NCI-H2196 treated with DMSO at 0.1 percent for 48 hours (cell line): ENCODE results near the gene CCDC187.

Experiments
- DNase-seq: peaks from one replicate; lab custom pipeline; 2025; ENCODE audit not compliant: unreplicated experiment; lab: John Stamatoyannopoulos, UW

CCDC187 gene

DNA sequence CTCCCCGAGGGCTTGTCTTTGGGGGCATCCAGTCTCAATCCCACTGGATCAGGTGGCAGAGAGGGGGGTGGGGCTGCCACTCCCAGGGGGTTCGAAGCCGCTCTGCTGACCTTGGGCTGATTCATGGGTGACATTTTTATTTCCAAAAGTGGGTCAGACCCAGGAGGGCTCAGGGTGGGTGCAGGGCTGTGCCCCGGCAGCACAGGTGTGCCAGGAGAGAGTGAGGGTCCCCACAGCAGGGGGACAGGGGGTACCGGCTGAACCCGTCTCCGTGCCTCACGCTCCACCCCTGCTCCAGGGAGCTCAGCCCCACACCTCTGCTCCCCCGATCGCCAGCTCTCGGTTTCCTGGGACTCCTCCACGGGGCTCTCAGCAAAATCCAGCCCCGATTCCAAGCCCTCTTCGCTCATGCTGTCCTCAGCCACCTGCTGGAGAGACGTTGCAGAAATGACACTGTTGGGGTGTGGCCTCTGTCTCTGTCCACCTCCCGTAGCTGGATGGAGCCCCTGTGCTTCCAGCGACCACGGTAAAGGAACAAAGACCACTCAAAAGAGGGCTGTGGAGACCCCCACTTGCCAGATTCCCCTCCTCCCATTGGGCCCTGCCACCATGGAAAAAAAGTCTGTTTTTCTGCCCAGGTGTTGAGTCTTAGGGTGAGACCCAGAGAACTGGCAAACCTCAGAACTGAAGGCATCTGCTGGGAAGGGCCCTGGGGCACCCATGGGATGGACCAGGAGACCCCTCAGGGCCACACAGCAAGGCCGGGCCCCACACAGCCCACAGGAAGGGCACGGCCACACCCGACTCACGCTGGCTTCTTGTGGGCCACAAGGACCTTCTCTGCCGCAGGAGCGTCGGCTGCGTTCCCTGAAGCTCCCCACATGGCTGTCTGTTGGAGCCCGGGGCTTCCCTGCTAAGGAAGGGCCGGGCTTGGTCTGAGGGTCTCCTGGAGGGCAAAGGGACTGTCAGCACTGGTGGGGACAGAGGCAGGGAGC is 47.7 kb downstream of the CCDC187 start:
- no peak for DNase-seq

DNA sequence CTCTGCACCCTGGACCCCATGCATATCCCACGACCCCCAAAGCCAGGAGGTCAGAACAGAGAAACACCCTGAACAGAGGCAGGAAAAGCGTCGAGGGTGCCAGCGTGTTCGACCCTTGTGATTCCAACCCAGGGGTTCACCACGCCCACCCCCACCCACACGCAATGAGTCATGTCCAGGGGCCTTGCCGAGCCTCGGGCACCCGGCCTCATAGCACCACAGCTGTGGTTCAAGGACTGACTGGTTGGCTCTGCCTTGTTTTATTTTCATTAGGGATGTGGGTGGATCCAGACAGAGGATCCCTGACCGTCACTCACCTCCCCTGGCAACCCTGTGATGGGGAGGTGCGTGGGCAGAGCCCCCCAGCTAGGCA is 48.7 kb downstream of the CCDC187 start:
- no peak for DNase-seq

DNA sequence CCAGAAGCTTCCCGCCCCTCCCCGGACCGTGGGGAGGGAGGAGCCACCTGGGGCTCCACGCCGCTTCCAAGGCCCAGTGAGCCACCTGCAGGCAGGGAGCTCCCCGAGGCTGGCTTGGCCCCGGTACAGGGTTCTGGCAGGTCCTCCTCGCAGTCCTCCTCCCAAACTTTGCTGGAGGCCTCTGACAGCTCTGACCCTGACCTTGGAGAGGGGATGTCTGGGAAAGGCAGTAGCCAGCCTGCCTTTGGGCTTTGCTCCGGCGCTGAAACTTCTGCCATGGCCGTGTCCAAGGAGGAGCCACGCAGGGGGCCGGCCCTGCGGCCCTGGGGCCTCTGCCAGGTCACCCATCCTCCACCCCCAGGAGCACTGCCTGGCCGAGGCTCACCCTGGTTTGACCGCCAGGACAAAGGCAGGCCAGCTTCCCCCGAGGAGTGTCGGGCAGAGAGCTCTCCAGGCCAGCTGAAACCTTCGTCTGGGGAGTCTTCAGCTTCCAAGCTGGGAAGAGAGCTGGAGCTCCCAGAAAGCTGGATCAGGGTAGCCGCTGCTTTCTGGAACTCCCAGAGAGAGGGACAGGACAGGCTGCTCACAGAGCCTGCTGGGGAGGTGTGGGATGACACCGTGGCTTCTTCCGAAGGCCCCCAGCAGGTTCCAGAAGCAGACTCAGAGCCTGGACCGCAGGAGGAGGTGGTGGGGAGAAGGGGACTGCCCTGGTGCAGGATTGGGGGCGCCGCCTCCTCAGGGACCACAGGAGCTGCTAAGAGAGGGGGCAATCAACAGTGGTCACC is 49.3 kb downstream of the CCDC187 start:
- no peak for DNase-seq

DNA sequence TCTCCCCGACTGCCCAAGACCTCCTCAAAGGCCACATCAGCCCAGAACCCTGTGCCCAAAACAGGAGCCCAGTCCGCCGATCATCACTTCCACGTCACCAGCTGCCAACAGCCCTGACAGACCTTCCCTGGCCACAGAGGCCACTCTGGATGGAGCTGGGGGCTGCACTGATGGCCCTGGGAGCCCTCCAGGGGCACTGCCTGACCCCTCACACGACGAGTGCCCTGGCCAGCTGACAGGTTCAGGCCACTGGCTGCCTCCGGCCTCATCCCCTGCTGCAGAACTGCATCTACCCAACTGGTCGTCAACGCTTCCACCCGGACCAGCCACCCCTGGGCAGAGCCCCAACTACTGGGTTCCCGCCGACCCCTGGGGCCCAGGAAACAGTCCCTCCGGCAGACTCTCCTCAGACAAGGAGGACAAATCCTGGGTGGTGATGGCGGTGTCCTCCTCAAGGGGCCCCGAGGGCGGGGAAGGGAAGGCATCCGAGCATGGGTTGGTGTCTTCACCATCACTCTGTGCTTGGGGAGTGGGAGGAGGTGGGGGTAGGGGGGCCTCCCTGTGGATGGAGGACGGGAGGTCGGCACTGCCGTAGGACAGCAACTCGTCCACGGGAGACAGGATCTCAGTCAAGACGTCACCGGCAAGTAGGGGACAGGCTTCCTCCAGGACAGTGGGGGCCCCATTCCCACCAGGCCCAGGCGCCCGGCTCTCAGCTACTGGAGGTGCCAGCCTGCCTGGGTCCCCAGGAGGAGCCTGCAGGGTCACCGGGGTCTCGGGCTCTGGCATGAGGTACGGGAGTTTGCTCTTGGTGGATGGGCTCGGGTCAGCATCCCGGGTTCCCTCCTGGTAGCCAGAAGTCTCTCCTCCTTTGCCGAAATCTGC is 50.4 kb downstream of the CCDC187 start:
- no peak for DNase-seq

DNA sequence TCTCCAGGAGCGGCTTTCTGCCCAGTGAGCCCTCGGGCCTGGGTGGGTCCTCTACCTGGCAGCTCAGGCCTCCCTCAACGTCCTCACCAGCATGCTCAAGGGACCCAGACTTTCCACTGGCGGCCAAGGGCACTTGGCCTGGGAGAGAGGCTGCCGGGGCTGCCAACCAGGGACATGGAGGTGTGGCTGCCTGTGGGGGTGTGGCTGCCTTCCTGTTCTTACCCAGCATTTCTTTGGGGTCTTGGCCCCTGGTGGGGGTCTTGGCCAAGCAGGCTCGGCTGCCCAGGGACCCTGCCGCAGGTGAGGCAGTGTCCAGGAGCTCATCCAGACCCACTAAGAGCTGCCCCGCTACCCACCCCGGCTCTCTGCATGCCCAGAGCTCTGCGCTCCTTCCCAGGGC is 51.0 kb downstream of the CCDC187 start:
- DNase-seq: no peak

DNA sequence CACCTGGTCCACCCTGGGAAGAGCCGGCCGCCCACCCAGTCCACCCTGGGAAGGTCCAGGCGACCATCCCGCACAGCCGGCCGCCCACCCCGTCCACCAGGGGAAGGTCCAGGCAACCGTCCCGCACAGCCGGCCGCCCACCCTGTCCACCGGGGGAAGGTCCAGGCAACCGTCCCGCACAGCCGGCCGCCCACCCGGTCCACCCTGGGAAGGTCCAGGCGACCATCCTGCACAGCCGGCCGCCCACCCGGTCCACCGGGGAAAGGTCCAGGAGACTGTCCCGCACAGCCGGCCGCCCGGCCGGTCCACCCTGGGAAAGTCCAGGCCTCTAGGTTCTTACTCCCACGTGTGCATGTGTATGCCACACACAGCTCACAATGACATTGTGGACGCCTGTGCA is 51.6 kb downstream of the CCDC187 start:
- no peak for DNase-seq

DNA sequence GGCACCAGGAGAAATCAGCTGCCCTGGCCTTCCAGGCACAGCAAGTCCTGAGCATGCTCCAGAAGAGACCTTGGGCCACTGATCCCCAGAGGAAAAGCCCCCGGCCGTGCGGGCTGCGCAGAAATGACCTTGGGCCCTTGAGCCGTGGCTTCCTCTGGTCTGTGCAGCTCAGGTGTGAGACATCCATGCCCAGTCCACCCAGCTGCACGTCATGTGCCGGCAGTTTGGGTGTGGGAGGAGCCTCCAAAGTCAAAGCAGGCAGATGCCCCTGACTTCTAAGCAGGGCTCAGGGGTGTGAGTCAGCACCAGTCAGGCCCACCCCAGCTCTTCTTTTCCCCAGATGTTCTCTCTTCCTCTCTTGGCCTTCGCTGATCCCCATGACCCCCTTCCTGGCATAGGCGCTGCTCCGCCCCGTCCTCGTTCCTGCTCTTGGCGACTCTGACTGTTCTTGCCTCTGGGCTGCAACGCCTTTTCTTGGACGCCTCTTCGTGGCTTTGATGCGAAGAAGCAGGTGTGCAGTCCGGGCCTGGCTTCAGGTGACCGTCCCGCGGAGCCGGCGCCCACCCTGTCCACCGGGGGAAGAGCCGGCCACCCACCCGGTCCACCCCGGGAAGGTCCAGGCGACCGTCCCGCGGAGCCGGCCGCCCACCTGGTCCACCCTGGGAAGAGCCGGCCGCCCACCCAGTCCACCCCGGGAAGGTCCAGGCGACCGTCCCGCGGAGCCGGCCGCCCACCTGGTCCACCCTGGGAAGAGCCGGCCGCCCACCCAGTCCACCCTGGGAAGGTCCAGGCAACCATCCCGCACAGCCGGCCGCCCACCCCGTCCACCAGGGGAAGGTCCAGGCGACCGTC is 52.4 kb downstream of the CCDC187 start:
- no peak for DNase-seq

DNA sequence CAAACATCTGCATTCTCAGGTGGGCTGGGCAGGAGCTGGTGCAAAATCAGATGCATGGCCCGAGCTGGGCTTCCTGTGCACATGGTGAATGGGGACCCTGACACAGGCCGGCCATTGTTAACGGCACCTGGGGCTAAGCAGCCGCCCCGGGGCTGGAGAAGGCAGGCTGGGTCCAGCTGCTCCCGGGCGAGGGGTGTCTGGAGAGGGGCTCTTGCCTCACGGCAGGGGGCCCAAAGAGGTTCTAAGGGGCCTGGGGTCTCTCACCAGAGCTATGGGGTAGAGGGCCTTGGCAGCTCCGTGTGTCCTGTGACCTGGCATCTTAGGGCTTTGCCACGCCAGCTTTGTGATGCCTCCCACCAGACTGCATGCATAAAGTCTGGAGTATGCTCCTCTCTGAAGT is 53.2 kb downstream of the CCDC187 start:
- DNase-seq: no peak

DNA sequence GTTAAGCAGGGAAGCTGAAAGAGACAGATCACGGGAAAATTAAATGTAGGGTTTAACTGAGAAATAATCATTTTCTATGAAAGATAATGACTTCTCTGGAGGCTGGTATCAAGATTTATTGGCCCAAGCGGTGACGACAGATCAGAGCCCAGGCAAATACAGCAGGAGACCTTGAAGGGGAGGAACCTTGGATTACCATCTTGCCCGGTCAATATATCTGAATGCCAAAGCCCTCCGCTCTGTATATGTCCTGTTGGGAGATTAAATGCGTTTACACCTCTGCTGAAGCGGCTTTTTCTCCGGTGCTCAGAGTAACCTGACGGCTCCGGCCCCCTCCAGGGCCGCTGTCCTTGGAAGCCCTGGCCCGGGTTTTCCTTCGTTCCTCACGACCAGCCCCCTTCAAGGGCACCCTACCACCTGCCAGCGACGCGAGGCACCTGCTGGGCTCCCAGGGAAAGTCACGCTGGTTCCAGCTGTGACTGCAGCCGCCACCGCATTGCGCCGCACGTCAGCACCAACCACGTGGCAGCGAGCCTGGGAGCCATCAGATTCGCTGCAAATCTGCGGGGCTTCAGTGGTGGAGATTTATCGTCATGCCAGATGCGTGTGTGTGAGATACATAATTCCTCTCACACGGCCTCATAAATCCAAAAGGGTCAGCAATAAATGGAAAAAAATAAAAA is 53.9 kb downstream of the CCDC187 start:
- DNase-seq: no peak

DNA sequence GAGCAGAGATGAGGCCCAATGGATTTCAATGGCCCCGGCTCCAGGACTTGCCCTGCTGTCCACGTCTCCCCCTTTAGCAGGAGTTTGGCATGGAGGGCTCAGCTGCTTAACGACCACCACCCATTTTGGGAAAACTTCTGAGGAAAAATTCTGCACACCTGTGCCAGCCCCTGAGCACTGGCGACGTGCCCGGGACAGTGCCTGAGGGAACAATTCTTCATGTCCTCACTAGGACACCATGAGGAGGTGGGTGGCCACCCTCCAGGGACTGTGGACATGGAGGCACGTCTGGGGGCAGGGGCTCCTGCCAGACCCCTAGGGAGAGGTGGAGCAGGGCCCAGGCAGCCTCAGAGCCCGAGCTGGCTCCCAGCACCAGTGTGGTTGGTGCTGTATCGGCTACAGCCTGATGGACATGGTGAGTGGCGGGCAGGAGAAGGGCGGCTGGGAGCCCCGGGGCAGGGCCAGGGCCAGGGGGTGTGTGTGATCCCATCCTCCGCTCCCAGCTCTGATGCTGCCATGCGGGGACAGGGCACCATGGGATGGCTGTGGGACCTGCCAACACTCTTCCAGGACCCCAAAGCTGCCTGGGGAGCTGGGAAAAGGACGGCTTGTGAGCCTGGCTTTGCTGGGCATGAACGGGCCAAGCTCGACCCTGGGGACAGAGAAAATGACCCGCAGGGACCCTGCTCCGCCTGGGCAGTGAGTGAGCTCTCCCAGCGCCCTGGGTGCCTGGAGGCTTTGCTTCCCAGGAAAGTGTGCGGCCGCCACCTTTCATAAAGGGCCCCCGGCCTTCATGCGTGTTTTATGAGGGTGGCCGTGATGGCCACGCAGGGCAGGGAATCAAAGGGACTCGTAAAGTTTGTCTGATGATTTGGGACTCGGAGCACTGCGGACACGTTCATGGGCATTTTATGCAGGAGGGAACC is 54.7 kb downstream of the CCDC187 start:
- DNase-seq: no peak

DNA sequence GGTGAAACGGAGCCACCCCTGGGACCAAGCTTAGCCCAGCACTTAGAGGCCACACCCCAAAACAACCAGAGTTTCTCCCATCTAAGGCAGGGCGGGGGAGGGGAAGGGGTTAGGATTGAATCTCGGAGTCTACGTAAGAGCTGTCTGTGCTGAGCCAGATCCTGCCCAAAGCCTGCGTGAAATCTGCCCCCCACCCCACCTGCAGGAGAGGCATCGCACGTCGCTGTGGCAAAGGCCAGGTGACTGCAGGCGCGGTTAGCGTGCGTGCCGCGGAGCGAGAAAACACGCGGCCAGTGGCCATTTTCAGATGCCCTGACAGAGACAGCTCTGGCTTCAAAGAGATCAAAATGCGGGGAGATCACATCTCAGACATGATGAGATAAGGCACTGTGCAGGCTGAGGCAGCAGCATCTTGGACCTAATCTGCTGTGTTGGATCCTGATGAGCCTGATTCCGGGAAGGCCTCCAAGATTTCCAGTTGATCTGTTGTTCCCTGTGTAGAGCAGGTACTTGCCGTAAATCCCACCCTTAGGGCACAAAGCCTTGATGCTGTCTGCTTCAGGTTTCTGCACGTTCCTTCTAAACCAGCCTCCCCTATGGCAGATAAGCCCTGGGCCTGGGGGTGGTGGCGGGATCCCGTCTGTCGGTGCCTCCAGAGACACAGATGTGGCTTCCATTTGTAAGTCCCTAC is 55.8 kb downstream of the CCDC187 start:
- no peak for DNase-seq

DNA sequence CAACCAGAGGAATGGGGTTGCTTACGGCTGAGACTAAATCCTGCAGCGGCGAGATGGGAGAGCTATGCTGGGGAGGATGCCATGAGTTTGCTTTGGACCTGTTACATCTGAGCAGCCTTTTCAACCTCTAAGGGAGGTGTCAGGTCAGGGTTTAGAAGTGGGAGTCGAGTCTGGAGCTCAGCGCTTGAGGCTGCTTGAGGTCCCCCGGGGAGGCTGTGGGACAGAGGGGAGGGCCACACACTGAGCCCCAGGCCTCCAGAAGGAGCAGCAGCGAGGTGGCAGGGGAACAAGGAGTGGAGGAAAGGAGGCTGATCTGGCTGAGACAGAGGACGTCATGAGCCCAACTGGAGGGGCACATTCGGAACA is 56.4 kb downstream of the CCDC187 start:
- DNase-seq: no peak

DNA sequence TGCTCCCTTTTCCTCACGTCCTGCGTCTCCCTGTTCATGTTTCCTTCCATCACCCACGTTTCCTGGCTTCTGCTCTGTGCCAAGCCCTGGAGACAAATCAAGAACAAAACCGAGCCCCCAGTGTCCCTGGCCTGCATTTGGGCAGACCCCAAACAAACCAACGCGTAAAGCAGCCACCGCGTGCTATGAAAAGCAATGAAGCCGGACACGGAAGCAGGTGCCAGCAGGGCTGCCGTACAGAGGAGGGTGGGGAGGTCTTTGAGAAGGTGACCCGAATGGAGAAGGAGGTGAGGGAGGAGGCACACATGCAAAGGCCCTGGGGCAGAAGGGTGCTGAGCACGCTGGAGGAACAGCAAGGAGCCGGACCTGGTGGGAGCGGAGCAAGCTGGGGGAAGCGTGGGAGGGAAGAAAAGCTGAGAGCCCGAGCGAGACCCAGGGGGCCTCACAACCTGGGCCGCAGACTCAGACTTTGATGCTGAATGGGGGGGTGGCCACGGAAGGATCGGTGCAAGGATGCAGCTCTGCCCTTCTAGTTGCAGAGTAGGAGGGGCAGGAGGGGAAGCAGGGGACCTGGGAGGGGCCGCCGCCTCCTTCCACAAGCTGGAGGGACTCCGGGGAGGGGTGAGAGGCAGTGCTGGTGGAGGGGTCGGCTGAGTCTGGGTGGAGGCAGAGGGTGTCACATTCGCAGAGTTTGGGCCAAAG is 56.9 kb downstream of the CCDC187 start:
- no peak for DNase-seq

DNA sequence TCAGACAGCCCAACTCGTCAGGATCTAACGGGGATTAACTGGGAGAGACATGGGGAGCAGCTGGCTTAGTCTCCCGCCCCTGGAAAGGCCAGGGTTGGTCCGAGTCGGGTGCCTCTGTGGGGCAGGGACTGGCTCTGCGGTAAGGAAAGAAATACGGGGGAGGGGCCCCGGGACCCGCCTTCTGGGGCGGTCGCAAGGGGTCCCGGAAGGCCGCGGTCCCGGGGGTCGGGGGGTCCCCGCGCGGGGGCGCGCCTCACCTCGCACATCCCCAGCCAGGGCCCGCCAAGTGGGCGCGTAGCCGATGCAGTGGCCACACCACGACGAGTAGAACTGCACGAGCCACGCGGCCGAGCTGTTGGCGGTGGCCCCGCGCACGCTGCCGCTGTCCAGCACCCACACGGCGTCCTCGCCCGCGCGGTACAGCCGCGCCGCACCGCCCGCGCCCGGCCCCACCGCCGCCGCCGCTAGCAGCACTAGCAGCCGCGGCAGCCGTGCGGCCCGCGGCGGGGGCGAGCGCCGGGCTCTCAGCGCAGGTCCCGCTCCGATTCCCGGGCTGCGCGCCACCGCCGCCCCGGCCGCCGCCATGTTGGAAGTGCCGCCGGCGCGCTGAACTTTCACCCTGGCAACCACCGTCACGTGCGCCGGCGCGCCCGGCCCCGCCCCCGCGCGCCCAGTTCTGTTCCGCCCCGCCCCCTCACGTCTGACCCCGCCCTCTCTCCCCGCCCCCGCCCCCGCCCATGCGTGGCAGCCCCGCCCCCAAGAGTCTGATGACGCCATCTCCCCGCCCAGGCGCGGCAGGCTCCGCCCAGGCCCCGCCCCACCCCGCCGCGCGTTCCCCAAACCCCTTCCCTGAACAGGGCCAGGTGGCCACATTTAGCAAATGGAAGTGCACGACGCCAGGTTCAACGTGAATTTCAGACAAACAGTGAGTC is 58.4 kb downstream of the CCDC187 start, which contains the start of gene QSOX2:
TSS of gene QSOX2 (minus strand) at position 594 of the 932 bp plus-strand sequence. CDS start at position 585, 9 bp downstream.
- DNase-seq: peak; percentile 65

DNA sequence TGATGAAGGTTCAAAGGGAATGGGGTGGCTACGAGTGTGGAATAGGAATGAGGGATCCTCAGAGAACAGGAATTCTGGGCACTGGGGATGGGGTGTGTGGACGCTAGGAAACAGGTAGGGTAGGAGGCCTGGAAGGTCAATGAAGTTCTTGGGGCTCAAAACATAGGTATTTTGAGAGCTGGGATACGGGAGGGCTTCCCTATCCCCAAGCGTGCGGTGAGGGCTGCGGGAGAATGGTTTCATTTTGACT is 59.0 kb downstream of the CCDC187 start:
- no peak for DNase-seq

DNA sequence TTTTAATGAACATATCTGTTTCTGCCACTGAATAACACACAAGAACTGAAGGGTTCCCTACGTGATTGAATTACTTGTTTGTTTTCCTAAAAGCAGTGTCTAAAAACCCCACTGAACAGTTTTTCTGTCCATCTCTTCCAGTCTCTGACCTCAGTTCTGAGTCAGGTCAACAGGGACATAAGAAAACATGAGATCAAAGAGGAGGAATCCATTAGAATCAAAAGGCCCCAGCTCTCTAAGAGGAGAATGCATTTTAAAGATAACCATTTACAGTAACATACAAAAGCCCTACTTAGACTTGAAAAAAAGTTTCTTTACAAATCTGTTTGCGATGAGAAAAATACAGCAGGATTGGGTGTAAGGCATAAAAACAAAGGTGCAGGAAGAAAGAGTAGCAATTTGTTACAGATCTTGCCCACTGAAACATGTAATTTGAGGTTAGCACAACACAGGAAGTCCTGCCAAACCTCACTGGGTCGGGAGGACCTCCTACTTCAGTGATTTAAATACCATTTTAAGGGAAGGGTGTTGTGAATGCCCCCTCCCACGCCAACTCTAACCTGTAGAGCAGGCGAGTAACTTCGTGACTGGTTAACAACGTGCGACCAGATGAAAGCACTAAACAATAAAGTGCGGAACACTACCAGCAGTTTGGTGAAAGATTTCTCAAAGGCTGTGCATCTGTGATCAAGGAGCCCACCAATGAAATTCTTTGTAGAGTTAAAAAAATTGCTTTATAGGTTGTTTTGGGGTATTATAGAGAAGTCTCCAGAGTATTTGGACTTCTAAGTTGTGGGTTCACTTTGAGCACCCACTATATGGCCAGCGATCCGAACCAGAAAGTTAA is 59.5 kb downstream of the CCDC187 start:
- DNase-seq: no peak
